CD8-positive, alpha-beta memory T cell (primary cell): Measurements from ENCODE around the gene ACD. TPM values are rescaled to one million over a fixed set of nuclear protein-coding genes. Genes with fewer than 3 reads are reported as not detected.
A peak's percentile ranks its signal among the peaks of the same experiment; 100 is the strongest.
"Not testable (repeated sequence)": the region's sequence is repeated elsewhere in the genome, so short reads cannot be mapped to it uniquely, and the experiment has no call there.

Experiments
- CTCF ChIA-PET: fragments of 350-600 bp; sonication (Branson Sonifier 250); formaldehyde crosslinking; loops from one replicate; lab custom pipeline; 2021; ENCODE audit warnings: antibody characterized with exemption; lab: Charles Lee
- POLR2A ChIA-PET: fragments of 350-600 bp; sonication (Branson Sonifier 250); formaldehyde crosslinking; loops from one replicate; lab custom pipeline; 2021; ENCODE audit warnings: antibody characterized with exemption; lab: Charles Lee
- DNase-seq, 5 donors: peaks; one replicate each; pipeline versions ENCODE4 v3.0.0 to v3.0.0-alpha.2; 2020 to 2022; ENCODE audit warnings: mixed read lengths in 1 of 5
- H3K27ac ChIP-seq: one replicate; pipeline ENCODE4 v1.7.0; 2013; ENCODE audit warnings: low read depth, mild to moderate bottlenecking, low read length, moderate library complexity
- H3K27me3 ChIP-seq: 2 replicates; pipeline ENCODE4 v1.7.0; 2013; ENCODE audit warnings: low read length, mild to moderate bottlenecking; ENCODE audit not compliant: insufficient read depth, poor library complexity, severe bottlenecking
- H3K36me3 ChIP-seq: 2 replicates; pipeline ENCODE4 v1.7.0; 2013; ENCODE audit warnings: mild to moderate bottlenecking, low read length, moderate library complexity; ENCODE audit not compliant: insufficient read depth
- H3K4me1 ChIP-seq: 2 replicates; pipeline ENCODE4 v1.7.0; 2013; ENCODE audit warnings: mild to moderate bottlenecking, low read length, moderate library complexity; ENCODE audit not compliant: insufficient read depth
- H3K4me3 ChIP-seq: 2 replicates; pipeline ENCODE4 v1.7.0; 2013; ENCODE audit warnings: mild to moderate bottlenecking, low read length
- H3K9me3 ChIP-seq: 2 replicates; pipeline ENCODE4 v1.7.0; 2013; ENCODE audit warnings: mild to moderate bottlenecking, low read length
- H3K27ac Mint-ChIP-seq, 8 donors: one replicate each; pipeline ENCODE4 v1.8.0; 2020 to 2021; ENCODE audit warnings: mixed read lengths in 8 of 8, mild to moderate bottlenecking in 6 of 8, inconsistent platforms in 3 of 8, moderate library complexity in 3 of 8
- H3K27me3 Mint-ChIP-seq, 2 donors: one replicate each; pipeline ENCODE4 v1.8.0; 2020 to 2021; ENCODE audit warnings: mixed read lengths in 2 of 2, mild to moderate bottlenecking in 1 of 2, moderate library complexity in 1 of 2
- H3K36me3 Mint-ChIP-seq, 3 donors: one replicate each; pipeline ENCODE4 v1.8.0; 2020 to 2021; ENCODE audit warnings: mixed read lengths in 3 of 3, inconsistent platforms in 1 of 3, mild to moderate bottlenecking in 1 of 3
- H3K4me1 Mint-ChIP-seq, 3 donors: one replicate each; pipeline ENCODE4 v1.8.0; 2020 to 2021; ENCODE audit warnings: mixed read lengths in 3 of 3, inconsistent platforms in 1 of 3, mild to moderate bottlenecking in 1 of 3
- H3K4me3 Mint-ChIP-seq, 7 donors: one replicate each; pipeline ENCODE4 v1.8.0; 2020 to 2021; ENCODE audit warnings: mixed read lengths in 7 of 7, mild to moderate bottlenecking in 6 of 7, moderate library complexity in 4 of 7, inconsistent platforms in 2 of 7
- H3K9me3 Mint-ChIP-seq, 5 donors: one replicate each; pipeline ENCODE4 v1.8.0; 2020 to 2022; ENCODE audit warnings: mixed read lengths in 5 of 5, mild to moderate bottlenecking in 3 of 5, moderate library complexity in 2 of 5, inconsistent platforms in 1 of 5
- polyA plus RNA-seq: library from polyadenylated mRNA; unstranded; fragments of 300-500 nt; fragmentation: Illumina TruSeq; gene quantifications from one replicate; pipeline ENCODE4 v1.2.3, GENCODE V29; 2021
- total RNA-seq, 2 experiments: library from RNA; stranded (reverse); gene quantifications; one replicate each; pipeline ENCODE4 v1.2.3, GENCODE V29; 2021

Gene ACD
- total and polyA plus RNA-seq, 3 experiments from 2014 or later, result 55.6 to 81.7 (median 79.1) TPM

GRCh38 chr16:67701420-67701819 is 41.4 kb upstream of the ACD start:
- H3K27me3 ChIP-seq, result no peaks in the 10 kb centered on the region
- no peak overlapping the region for H3K4me3 Mint-ChIP-seq
- no peak overlapping the region for H3K27ac ChIP-seq
- peaks cover 0 to 9% (median 6%) of the 10 kb centered on the region in 3 donors for H3K36me3 Mint-ChIP-seq
- H3K9me3 Mint-ChIP-seq, result peaks cover 0 to 2% (median 0%) of the 10 kb centered on the region in 5 donors
- no peak overlapping the region for H3K4me3 ChIP-seq
- peak overlapping the region in 1 of 8 donors; percentile 42 for H3K27ac Mint-ChIP-seq
- H3K36me3 ChIP-seq, result no peaks in the 10 kb centered on the region
- ChIA-PET CTCF (no interaction called here), POLR2A (no interaction called here)
- H3K9me3 ChIP-seq, result no peaks in the 10 kb centered on the region
- H3K27me3 Mint-ChIP-seq, result no peaks in the 10 kb centered on the region
- H3K4me1 Mint-ChIP-seq, result peaks cover 19 to 31% (median 25%) of the 10 kb centered on the region in 3 donors
- H3K4me1 ChIP-seq, result peaks cover 16% of the 10 kb centered on the region
- no peak for DNase-seq

GRCh38 chr16:67699265-67699664 is 39.2 kb upstream of the ACD start:
- POLR2A ChIA-PET, result no interaction called here
- Histone ChIP-seq H3K27me3 (no peaks in the 10 kb centered on the region), H3K9me3 (no peaks in the 10 kb centered on the region), H3K4me3 (no peak overlapping the region), H3K4me1 (peaks cover 15% of the 10 kb centered on the region), H3K27ac (no peak overlapping the region), H3K36me3 (no peaks in the 10 kb centered on the region)
- Mint-ChIP-seq H3K9me3 (peaks cover 0 to 2% (median 0%) of the 10 kb centered on the region in 5 donors), H3K27ac (no peak overlapping the region), H3K4me3 (no peak overlapping the region), H3K4me1 (peaks cover 12 to 22% (median 14%) of the 10 kb centered on the region in 3 donors), H3K27me3 (peaks cover 0 to 1% of the 10 kb centered on the region in 2 donors), H3K36me3 (peaks cover 0 to 9% (median 6%) of the 10 kb centered on the region in 3 donors)
- CTCF ChIA-PET, result no interaction called here
- no peak for DNase-seq

DNA sequence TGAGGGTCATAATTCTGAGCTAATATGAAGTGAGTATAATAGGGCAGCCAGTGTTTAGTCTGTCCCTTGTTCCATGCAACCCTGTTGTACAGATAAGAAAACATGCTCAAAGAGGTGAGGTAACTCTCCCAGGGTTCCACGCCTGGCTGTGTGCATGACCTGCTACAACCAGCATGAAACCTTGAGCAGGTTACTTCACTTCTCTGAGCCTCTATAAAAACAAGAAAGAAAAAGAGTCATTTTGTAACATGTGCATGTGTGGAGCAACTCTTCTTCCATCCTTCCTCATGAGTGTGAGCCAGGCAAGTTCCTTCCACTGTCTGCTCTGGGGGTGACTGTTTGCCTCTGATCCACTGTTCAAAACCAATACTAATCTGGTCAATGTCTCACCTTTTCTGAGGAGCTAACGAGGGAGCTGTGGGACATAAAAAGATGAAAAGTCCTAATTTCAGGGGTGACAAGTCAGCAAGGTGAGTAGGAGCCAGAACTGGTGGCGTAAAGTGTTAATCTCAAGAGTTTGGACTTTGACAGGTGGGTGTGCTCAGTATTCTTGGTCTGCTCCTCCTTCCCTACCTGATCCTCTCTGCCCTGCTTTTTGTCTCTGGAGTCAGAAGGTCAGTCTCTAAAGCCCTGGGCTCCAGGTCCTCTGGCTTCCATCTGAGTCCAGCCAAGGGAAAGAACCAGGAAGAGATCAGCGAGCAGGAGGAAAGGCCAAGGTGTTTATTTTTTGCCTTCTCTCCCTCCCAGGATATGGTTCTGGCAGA is 37.5 kb upstream of the ACD start:
- H3K4me3 Mint-ChIP-seq, result no peak overlapping the region
- Histone ChIP-seq H3K27ac (no peak overlapping the region), H3K27me3 (no peaks in the 10 kb centered on the region), H3K9me3 (no peaks in the 10 kb centered on the region), H3K4me3 (no peak overlapping the region), H3K36me3 (no peaks in the 10 kb centered on the region), H3K4me1 (no peaks in the 10 kb centered on the region)
- DNase-seq, result no peak
- H3K36me3 Mint-ChIP-seq, result peaks cover 0 to 9% (median 6%) of the 10 kb centered on the region in 3 donors
- H3K27me3 Mint-ChIP-seq, result peaks cover 0 to 1% of the 10 kb centered on the region in 2 donors
- peaks cover 0 to 2% (median 0%) of the 10 kb centered on the region in 5 donors for H3K9me3 Mint-ChIP-seq
- ChIA-PET CTCF (interaction anchor here (1.1 kb wide), 1 partner anchor 26 kb away, joined by 5 read pairs; no protein-coding TSS in a partner anchor), POLR2A (interaction anchor here (0.6 kb wide), 1 partner anchor 224 kb away, joined by 3 read pairs; no protein-coding TSS in a partner anchor)
- peak overlapping the region in 1 of 8 donors; percentile 50 for H3K27ac Mint-ChIP-seq
- H3K4me1 Mint-ChIP-seq, result peaks cover 0 to 6% (median 2%) of the 10 kb centered on the region in 3 donors

GRCh38 chr16:67694611-67695010 is 34.6 kb upstream of the ACD start:
- Histone ChIP-seq H3K27ac (no peak overlapping the region), H3K27me3 (no peaks in the 10 kb centered on the region), H3K36me3 (no peaks in the 10 kb centered on the region), H3K4me1 (no peaks in the 10 kb centered on the region), H3K4me3 (no peak overlapping the region), H3K9me3 (no peaks in the 10 kb centered on the region)
- POLR2A ChIA-PET, result no interaction called here
- no peak overlapping the region for H3K27ac Mint-ChIP-seq
- CTCF ChIA-PET, result no interaction called here
- H3K4me3 Mint-ChIP-seq, result no peak overlapping the region
- peaks cover 0 to 16% (median 8%) of the 10 kb centered on the region in 3 donors for H3K36me3 Mint-ChIP-seq
- no peak for DNase-seq
- no peaks in the 10 kb centered on the region for H3K4me1 Mint-ChIP-seq
- peaks cover 0 to 2% (median 0%) of the 10 kb centered on the region in 5 donors for H3K9me3 Mint-ChIP-seq
- H3K27me3 Mint-ChIP-seq, result peaks cover 0 to 1% of the 10 kb centered on the region in 2 donors

DNA sequence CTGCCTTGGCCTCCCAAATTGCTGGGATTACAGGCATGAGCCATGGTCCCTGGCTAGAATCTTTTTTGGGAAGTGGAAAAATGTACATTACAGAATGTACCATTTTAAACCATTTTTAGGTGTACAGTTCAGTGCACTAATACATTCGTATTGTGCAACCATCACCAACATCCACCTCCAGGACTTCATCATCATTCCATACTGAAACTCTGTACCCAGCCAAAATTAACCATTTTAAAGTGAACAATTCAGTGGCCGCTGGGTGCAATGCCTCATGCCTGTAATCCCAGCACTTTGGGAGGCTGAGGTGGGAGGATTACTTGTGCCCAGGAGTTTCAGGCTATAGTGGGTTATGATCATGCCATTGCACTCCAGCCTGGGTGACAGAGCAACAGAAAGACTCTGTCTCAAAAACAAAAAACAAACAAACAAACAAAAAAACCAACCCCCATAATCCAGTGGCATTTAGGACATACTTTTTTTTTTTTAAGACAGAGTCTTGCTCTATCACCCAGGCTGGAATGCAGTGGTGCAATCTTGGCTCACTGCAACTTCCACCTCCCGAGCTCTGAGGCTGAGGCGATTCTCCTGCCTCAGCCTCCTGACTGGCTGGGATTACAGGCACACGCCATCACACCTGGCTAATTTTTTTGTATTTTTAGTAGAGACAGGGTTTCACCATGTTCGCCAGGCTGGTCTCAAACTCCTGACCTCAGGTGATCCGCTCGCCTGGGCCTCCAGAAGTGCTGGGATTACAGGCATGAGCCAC is 33.6 kb upstream of the ACD start:
- H3K36me3 ChIP-seq, H3K9me3 ChIP-seq, H3K27me3 Mint-ChIP-seq, H3K4me1 ChIP-seq, H3K27ac Mint-ChIP-seq, H3K4me3 Mint-ChIP-seq, H3K27me3 ChIP-seq, H3K4me3 ChIP-seq, H3K4me1 Mint-ChIP-seq, H3K9me3 Mint-ChIP-seq, DNase-seq, POLR2A ChIA-PET, H3K27ac ChIP-seq: not testable (repeated sequence)
- CTCF ChIA-PET, result interaction anchor here (1.0 to 3.2 kb wide), 2 partner anchors 123 to 172 kb away, joined by 4 to 10 read pairs; no protein-coding TSS in a partner anchor
- H3K36me3 Mint-ChIP-seq, result peaks cover 0 to 16% (median 8%) of the 10 kb centered on the region in 3 donors

GRCh38 chr16:67685388-67686112 is 25.5 kb upstream of the ACD start:
- CTCF ChIA-PET, result interaction anchor here (1.5 kb wide), 1 partner anchor 164 kb away, joined by 4 read pairs; no protein-coding TSS in a partner anchor

DNA sequence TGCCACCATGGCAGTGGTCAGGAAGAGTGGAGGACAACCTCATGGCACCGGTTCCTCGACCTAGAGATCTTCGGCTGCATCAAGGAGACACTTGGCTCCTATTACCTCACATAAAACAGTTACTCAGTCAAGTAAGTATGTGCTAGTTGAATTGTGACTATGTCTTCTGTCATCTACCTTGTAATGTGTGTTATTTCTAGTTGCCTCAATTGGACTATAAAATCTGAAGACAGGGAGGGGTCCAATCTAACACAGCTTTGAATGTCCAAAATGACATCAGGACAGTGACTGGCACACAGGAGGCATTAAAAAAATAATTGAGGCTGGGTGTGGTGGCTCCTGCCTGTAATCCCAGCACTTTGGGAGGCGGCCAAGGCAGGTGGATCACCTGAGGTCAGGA is 23.7 kb upstream of the ACD start:
- H3K27me3 ChIP-seq, result no peaks in the 10 kb centered on the region
- ChIA-PET POLR2A (no interaction called here), CTCF (interaction anchor here (2.6 kb wide), 1 partner anchor 11 kb away, joined by 6 read pairs; no protein-coding TSS in a partner anchor)
- no peaks in the 10 kb centered on the region for H3K9me3 ChIP-seq
- peaks cover 7% of the 10 kb centered on the region for H3K4me1 ChIP-seq
- Mint-ChIP-seq H3K9me3 (no peaks in the 10 kb centered on the region), H3K27ac (peak overlapping the region in 3 of 8 donors; percentile 17 to 61 (median 43)), H3K4me3 (no peak overlapping the region), H3K4me1 (peaks cover 0 to 9% (median 2%) of the 10 kb centered on the region in 3 donors), H3K36me3 (peaks cover 0 to 43% (median 4%) of the 10 kb centered on the region in 3 donors), H3K27me3 (no peaks in the 10 kb centered on the region)
- no peak overlapping the region for H3K4me3 ChIP-seq
- DNase-seq, result no peak
- no peak overlapping the region for H3K27ac ChIP-seq
- H3K36me3 ChIP-seq, result peaks cover 10% of the 10 kb centered on the region

More at GRCh38 chr16:67685388-67686112, 25.5 kb upstream of the ACD start:
- Mint-ChIP-seq H3K27me3 (no peaks in the 10 kb centered on the region), H3K27ac (peak overlapping the region in 4 of 8 donors; percentile 23 to 79 (median 50)), H3K36me3 (peaks cover 0 to 42% (median 6%) of the 10 kb centered on the region in 3 donors), H3K4me3 (peak overlapping the region in 1 of 7 donors; percentile 24), H3K9me3 (no peaks in the 10 kb centered on the region), H3K4me1 (peaks cover 0 to 9% (median 2%) of the 10 kb centered on the region in 3 donors)
- no peak for DNase-seq
- Histone ChIP-seq H3K4me1 (peaks cover 7% of the 10 kb centered on the region), H3K4me3 (no peak overlapping the region), H3K27ac (no peak overlapping the region), H3K36me3 (peaks cover 10% of the 10 kb centered on the region), H3K9me3 (no peaks in the 10 kb centered on the region), H3K27me3 (no peaks in the 10 kb centered on the region)
- POLR2A ChIA-PET, result no interaction called here
